COLO668 (cell line): ENCODE data around the gene CABP2.

ENCODE experiments used
- DNase-seq: peaks from one replicate; lab custom pipeline; 2025; ENCODE audit not compliant: unreplicated experiment; lab: John Stamatoyannopoulos, UW

CABP2 gene

DNA sequence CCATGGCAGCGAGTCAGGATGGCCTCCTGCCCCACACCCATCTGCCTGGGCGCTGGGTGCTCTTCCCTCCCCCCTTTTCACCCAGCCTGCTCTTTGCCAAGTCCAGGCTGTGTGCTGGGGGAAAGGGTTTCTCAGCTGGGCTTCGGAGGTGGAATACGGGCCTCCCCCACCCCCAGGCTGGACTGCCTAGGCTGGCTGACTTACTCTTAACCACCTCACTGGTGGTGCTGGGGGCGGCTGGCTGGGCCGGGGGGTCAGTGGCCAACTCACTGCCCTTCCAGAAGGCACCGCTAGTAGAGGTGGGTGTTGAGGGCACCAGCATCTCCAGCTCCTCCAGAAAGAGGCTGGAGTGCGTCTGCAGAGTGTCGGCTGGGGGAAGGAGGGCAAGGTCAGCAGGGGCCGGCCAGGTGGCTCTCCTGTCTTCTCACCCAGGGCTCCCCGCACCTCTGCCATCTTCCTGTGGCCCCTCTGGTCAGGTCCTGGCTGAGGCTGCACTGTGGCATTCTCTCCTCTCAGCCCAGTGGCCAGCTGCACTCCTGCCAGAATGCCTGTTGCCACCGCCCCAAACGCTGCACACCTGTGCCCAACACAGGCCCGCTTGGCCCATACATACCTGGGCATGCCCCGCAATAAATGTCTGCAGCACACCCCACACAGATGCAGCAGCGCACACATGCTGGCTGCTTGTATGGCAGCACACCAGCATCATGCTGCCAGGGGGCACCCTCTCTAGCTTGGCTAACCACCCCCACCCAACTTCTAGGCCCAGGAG lies 27.8 kb downstream of the CABP2 start:
- DNase-seq: no peak

DNA sequence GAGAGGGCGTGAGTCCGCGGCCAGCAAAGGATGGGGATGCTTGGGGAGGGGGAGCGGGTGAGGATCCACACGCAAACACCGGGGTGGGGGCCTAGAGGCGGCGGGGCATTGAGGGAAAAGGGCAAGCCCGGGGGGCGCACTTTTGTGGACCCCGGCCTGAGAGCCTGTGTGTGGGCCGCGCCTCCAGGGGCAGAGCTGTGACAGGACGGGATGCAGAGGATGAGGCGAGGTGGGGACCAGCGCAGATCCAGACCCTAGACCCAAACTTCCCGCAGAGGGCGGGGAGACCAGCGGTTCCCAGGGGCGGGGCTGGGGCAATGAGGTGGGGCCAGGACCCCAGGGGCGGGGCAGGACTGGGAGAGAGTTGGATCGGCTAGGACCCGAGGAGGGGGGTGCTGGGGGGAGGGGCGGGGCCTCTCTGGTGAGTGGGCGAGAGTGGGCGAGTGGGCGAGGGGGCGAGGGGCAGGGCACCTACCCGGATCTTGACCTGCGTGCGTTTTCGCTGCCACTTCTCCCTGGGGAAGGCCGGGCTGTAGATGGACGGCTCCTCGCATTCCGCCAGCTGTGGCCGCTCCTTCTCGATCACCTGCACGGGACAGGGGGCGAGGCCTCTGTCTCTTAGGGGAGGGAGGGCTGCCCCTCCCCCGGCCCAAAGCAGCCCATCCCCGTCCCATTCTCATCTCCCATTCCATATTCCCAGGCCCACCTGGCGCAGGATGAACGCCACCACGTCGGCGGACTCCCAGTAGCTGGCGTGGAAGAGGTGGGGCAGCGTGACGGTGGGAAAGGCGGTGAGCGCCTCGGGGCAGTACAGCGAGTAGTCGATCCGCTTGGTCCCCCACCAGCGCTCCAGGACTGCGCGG lies 28.6 kb downstream of the CABP2 start:
- DNase-seq: no peak

DNA sequence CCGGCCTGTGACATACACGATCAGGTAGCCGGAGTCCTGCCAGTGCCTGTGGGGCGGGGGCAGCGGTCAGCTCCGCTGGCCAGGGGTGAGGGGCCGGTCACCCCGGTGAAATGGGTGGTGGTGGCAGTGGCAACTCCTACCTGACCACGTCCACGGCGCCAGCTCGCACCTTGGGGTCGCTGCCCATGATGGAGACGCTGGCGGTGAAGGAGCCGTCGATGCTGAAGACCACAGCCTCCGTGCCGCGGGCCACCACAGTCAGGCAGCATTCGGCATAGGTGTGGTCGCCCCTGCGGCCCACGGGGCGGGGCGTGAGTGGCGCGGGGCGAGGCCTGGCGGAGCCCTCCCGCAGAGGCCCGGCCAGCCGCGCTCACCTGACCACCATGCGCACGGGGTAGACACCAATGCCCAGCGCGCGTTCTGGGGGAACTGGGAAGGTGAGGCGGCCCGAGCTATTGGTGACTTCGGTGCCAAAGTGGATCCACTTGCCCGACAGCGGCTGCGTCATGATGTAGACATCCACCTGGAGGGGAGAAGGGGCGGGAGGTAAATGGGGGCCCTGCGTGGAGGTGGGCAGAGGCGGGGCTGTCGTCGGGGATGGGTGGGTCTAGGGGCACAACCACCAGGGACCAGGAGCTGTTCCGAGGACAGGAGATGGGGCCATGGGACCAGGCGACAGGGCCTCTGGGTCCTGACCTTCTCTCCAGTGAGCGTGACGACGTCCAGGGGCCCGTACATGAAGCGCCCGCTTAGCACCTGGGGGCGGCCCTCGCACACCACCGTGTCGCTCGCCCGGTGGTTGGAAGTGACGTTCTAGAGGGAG lies 29.5 kb downstream of the CABP2 start:
- DNase-seq: no peak

DNA sequence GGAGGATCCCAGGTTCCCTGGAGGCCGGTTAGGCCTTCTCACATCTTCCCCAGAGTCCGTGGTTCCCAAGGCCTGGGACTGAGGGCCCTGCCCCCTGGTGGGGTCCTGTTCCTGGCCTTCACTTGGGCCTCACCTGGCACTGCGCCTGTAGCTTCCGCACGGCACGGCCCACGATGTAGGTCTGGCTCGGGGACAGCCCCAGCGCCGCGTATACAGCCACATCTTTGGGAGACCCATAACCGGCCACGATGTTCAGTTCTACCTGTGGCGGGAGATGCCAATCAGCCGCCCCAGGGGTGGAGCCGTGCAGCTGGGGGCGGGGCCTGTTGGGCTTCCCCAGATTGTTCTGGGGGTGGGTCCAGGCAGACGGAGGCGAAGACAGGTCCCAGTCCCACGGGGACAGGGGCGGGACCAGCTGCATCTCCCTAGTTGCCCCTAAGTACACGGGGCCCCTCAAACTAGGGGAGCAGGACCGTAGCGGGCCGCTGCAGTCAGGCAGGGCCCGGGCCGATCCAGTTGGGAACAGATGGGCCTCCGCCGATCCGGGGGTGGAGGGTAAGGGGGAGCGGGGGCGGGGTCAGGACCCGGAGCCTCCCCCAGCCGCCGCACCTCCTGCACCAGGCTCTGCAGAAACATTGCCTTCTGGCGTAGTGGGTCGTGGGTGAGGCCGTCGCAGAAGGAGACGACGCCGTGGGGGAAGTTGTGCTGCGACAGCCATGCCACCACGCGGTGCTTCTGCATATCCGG lies 30.3 kb downstream of the CABP2 start:
- DNase-seq: no peak

DNA sequence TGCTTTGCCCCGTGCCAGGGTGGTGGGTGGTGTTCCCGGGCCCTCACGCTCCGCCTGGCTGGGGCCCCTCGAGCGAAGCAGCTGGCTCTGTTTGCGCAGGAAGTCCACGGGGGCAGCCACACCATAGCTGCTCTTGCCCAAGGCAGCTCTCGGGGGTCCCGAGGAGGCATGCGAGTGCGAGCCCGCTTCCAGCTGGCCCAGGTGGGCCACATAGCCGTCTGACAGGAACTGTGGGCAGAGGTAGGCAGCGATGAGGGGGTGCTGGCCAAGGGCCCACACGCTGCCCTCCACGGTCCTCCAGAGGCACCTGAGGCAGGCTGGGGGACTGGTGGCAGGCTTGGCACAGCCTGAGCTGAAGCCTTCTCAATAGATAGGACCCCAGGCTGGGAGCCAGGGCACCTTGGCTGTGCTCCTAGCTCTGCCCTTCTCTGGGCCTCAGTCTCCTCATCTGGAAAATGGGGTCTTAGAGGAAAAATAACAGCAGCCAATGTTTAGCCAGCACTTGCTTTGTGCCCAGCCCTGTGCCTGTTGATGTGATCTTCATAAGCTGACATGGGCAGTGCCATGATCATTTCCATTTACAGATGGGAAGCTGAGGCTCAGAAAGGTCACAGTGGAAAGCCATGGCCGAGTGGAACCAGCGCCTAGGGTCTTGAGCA lies 31.0 kb downstream of the CABP2 start:
- no peak for DNase-seq

DNA sequence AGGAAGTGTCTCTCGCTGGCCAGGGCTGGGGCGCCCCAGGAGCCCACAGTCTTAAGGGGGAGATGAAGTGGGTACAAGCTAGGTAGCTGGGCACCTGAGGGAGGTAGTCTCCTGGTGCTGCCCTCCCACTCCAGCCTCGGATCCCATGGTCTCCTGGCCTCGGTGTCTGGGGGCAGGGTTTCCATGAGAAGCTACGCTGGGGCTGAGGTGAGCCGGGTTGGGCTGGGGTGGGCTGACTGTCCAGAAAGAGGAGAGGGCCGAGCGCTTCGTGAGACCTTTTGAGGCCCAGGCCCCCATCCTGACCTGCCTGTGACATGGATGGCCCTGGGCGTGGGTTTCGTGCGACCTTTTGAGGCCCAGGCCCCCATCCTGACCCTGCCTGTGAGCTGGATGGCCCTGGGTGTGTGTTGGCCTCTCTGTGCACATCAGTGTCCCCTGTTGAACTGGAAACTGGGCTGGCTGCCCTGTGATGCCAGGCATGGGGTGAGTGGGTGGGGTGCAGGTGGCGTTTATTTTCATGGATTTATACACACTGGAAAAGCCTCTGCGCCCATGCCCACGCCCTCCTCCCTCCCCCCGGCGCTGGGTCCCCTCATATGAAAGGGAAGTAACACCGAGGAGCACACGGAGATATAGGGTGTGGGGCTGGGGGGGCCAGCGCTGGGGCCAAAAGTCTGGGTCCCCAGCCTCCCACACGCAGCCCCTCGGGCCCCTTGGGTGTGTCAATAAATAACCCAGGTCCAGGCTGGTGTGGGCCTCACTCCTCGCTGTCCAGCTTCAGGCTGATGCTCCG lies 31.8 kb downstream of the CABP2 start:
- DNase-seq: no peak

DNA sequence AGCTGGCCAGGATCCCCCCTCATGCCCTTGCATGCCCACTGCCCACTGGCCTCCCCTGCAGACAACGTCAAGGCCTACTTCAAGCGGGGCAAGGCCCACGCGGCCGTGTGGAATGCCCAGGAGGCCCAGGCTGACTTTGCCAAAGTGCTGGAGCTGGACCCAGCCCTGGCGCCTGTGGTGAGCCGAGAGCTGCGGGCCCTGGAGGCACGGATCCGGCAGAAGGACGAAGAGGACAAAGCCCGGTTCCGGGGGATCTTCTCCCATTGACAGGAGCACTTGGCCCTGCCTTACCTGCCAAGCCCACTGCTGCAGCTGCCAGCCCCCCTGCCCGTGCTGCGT lies 32.5 kb downstream of the CABP2 start:
- DNase-seq: no peak

DNA sequence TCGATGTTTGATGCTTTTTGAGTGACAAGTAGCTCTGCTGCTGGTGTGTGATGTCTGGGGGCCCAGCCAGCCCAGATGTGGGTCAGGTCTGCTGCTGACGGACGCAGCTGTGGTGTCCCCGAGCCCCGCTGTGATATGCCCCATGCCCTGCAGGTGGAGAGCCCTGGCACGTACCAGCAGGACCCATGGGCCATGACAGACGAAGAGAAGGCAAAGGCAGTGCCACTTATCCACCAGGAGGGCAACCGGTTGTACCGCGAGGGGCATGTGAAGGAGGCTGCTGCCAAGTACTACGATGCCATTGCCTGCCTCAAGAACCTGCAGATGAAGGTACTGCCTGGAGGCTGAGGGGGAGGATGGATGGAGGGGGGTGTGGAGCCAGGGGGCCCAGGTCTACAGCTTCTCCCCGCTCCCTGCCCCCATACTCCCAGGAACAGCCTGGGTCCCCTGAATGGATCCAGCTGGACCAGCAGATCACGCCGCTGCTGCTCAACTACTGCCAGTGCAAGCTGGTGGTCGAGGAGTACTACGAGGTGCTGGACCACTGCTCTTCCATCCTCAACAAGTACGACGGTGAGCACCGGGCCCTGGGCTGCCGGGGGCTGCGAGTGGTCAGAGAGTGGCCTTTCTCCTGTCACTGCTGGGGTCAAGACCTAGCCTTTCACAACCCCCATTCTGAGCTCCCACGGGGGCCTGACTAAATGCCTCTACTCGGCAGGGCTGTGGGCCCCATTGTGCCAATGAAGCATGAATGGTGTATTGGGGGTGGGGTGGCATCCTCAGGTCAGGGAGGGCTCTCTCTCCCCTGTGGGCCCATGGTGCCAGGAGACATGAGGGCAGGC lies 33.1 kb downstream of the CABP2 start:
- no peak for DNase-seq

DNA sequence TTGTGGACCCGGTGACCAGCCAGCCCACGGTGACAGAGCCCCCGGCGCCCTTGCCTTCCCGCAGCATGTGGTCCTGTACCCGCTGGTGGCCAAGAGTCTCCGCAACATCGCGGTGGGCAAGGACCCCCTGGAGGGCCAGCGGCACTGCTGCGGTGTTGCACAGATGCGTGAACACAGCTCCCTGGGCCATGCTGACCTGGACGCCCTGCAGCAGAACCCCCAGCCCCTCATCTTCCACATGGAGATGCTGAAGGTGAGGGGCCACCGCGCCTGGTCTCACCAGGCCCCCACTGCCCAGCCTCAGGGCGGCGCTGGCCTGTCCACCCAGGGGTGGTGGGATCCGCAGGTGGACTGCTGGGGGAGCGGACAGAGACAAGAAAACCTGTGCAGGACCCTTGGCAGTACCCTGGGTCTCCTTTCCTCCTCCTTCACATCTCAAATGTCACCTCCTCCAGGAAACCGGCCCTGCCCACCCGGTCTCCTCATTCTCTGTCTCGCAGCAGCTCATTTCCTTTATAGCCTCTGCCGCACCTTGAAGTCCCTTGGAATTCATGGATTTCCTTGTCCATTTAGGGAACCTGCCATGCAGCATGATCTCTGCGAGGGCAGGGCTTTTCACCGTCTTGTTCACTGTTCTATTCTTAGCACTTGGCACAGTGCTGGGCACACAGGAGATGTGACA lies 33.9 kb downstream of the CABP2 start:
- no peak for DNase-seq

DNA sequence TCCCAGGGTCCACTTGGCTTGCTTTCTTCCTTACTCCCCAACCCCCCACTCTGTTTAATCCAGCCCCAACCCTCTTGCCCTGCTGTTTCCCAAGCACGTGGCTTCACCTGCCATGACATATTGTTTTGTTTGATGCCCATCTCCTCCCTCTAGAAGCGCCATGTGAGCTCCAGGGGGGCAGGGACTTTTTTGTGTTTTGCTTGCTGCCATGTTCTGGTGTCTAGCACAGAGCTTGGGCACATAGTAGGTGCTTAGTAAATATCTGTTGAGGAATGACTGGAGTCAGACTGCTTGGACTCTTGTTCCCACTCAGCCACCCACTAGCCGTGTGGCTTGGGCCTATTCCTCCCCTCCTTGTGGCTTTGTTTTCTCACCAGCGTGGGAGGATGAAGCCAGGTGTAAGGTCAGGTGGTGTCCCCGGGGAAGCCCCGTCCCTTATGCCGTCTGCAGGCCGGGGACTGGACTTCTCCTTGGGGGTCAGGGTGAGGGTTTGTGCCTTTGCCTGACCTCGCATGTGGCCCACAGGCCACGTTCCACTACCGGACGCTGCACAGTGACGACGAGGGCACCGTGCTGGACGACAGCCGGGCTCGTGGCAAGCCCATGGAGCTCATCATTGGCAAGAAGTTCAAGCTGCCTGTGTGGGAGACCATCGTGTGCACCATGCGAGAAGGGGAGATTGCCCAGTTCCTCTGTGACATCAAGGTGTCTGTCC lies 36.6 kb downstream of the CABP2 start:
- no peak for DNase-seq

DNA sequence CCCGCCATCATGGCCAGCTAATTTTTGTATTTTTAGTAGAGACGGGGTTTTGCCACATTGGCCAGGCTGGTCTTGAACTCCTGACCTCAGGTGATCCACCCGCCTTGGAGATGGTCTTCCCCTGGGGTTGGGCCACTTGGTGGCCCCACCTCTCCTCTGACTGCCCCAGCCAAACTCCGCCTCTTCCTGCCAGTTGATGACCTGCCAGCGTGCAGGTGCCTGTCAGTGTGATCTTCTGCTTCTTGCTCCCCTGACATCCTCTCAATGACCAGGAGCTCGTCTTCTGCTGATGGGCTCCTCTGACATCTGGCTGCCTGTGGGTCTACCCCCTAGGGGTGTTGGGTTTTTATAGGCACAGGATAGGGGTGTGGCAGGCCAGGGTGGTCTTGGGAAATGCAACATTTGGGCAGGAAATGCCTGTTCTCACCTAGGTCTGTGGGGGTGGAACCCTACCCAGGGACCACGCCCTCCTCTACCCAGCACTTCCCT lies 37.3 kb downstream of the CABP2 start:
- DNase-seq: peak; percentile 11

DNA sequence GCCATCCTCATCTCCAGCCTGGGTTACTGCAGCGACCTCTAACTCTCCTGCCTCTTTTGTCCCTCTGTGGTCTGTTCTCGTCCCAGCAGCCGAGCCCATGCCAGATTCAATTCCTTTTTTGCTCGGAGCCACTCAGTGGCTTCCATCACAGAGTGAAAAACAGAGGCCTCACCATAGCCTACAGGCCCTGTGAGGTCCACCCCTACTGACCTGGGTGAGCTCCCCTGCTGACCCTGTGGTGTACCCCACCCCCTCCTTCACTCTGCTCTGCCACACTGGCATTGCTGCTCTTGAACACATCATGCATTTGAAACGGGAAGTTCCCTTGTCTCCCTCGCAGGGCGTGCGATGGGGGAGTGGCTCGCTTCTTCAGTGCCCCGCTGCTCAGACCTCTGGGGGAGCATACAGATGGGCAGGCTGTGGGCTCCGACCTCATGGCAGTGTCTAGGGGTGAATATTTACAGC lies 38.4 kb downstream of the CABP2 start:
- no peak for DNase-seq

DNA sequence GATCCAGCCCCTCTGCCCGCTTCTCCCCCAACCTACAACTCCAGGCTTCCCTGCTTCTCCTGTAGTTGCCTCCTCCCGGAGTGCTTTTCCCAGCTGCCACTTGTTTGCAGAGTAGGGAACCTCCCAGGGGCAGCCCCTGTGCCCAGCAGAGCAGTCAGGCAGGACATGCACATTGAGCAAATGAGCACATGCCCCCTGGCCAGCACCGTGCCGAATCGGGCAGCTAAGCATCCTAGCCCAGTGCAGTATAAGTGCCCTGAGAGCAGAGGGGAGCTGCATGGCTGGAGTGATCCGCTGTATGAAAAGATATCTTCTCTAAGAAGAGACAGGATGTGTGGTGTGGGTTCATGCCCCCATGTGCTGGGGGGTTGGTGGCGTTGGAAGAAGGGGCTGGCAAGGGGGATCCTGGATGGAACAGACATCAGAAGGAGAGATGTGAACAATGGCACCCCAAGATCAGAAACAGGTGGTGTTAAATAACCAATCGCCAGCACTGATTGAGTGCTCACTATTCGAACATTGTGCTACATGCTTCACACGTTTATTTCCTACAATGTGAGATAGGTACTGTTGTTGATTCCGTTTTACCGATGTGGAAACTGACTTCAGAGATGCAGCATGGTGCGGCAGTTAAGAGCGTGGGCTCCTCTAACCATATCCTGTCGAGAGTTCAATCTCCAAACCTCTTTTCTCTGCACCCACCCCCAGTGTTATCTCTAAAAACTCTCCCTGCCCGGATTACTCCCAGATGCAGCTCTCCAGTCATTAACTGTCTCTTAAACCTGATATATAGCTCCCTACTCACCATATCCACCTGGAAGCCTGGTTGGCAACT lies 39.2 kb downstream of the CABP2 start:
- DNase-seq: peak; percentile 30

DNA sequence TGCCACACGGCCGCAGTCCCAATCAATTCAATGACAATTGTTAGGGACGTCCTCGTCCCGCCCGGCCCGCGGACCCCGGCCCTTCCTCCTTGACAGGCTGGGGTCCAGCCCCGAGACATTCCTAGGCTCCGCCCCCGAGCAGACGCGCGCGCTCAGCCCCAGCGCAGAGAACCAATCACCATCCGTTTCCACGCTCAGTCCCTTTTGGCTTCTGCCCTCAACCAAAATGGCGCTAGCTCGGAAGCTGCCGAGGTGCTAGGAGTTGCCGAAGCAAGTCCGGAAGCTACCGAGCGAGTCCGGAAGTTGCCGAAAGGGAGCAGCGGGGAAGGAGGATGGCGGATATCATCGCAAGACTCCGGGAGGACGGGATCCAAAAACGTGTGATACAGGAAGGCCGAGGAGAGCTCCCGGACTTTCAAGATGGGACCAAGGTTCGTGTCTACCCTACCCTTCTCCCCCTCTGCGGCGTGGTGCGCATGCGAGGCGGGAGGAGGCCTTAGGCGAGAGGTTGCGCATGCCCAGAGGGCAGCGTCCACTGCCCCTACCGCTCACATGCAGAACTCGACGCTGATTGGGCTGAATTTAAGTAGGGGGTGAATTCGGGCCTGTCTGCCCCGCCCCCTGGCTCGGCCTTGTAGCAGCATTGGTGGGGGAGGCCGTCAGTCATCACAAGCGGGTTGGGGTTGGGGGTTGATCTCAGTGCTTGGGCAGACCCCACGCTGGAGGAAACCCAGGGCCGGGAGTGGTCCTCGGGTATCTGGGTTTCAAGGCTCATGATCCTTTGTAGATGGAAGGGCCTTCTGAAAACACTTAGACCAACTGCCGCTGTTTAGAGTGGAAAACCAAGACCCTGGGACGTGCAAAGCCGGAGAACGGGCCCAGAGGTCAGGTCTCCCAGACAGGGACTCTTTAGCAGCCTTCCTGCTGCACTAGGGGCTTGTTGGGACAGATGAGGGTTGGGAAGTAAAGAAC lies 40.1 kb downstream of the CABP2 start, which contains the start of gene AIP:
Gene AIP, plus strand, starts transcription at position 200 of the 972 bp plus-strand sequence. Its CDS starts 133 bp downstream, at position 333.
- DNase-seq: peak; percentile 96

DNA sequence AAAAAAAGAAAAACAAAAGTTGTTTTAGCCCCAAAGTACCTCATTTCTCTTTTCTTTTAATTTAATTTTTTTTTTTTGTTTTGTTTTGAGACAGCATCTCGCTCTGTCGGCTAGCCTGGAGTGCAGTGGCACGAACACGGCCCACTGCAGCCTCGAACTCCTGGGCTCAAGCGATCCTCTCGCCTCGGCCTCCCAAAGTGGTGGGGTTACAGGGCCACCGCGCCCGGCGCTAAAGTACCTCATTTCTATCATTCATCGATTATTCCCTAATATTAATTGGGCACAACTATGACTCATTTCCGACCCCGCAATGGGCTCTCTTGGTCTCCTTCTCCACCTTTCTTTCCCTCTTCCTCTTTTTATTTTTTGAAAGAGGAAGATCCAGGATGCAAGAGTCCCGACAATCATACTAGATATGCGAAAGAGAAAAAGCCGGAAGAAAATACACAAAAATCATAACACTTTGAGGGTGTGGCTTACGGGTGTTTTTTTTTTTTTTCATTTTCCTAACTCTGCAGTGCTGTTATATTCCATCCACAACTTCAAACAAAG lies 40.9 kb downstream of the CABP2 start:
- no peak for DNase-seq
